SK-N-SH (cell line): ENCODE results near the gene COL5A2. TPM values are rescaled to one million over a fixed set of nuclear protein-coding genes. Genes with fewer than 3 reads are reported as not detected.

Experiments used
- CTCF ChIA-PET: fragments of 300-600, 350-600 bp; formaldehyde crosslinking; extraction: SDS; loops from one replicate; lab custom pipeline; 2021; lab: Yijun Ruan, JAX
- POLR2A ChIA-PET: fragments of 350-600 bp; sonication (Branson Sonifier 250); formaldehyde crosslinking; extraction: SDS; loops from one replicate; lab custom pipeline; 2020; ENCODE audit warnings: antibody characterized with exemption, inconsistent platforms; lab: Yijun Ruan, JAX
- DNase-seq: peaks from one replicate; pipeline ENCODE4 v3.0.0; 2012
- H2AFZ ChIP-seq: fragments of 200-600 bp; sonication (generic); 2 replicates; pipeline ENCODE4 v1.8.1; 2016; ENCODE audit warnings: antibody characterized with exemption, mild to moderate bottlenecking, low read depth
- H3F3A ChIP-seq: fragments of 200-600 bp; sonication (generic); replicated peaks from 2 replicates; pipeline ENCODE3; 2016; ENCODE audit warnings: antibody characterized with exemption, mild to moderate bottlenecking; ENCODE audit not compliant: insufficient read depth
- H3K27ac ChIP-seq, 2 experiments: fragments of 200-500 bp in 1 of 2; fragments of 200-600 bp in 1 of 2; sonication (Bioruptor generic) in 1 of 2; sonication (generic), shearing (Covaris generic) in 1 of 2; 2 replicates each; pipeline versions ENCODE4 v1.5.1 to v1.6.1; 2014 to 2016; ENCODE audit warnings: low read depth in 2 of 2, inconsistent platforms in 1 of 2, low read length in 1 of 2, mild to moderate bottlenecking in 1 of 2, mixed read lengths in 1 of 2
- H3K27me3 ChIP-seq: fragments of 200-600 bp; sonication (generic), shearing (Covaris generic); 2 replicates; pipeline ENCODE4 v1.6.1; 2016; ENCODE audit warnings: mixed run types; ENCODE audit not compliant: insufficient read depth
- H3K36me3 ChIP-seq, 2 experiments: fragments of 200-500 bp in 1 of 2; fragments of 200-600 bp in 1 of 2; sonication (Bioruptor generic) in 1 of 2; sonication (generic) in 1 of 2; replicated peaks in 1 of 2; 2 replicates each; pipeline versions ENCODE3 to v1.5.1; 2014 to 2016; ENCODE audit warnings: low read length in 1 of 2, mild to moderate bottlenecking in 1 of 2; ENCODE audit not compliant: insufficient read depth in 2 of 2, control insufficient read depth in 1 of 2
- H3K4me1 ChIP-seq, 2 experiments: fragments of 200-500 bp in 1 of 2; fragments of 200-600 bp in 1 of 2; sonication (Bioruptor generic) in 1 of 2; sonication (generic), shearing (Covaris generic) in 1 of 2; 2 replicates each; pipeline versions ENCODE4 v1.5.1 to v1.6.1; 2014 to 2016; ENCODE audit warnings: low read depth in 1 of 2, low read length in 1 of 2, mixed run types in 1 of 2; ENCODE audit not compliant: insufficient read depth in 2 of 2, control insufficient read depth in 1 of 2
- H3K4me2 ChIP-seq: fragments of 200-600 bp; sonication (generic), shearing (Covaris generic); 2 replicates; pipeline ENCODE4 v1.6.1; 2017; ENCODE audit warnings: mixed run types
- H3K4me3 ChIP-seq, 2 experiments: fragments of 200-500 bp in 1 of 2; fragments of 200-600 bp in 1 of 2; sonication (Bioruptor generic) in 1 of 2; sonication (generic), shearing (Covaris generic) in 1 of 2; 2 replicates each; pipeline versions ENCODE4 v1.5.1 to v1.8.1; 2014 to 2016; ENCODE audit warnings: low read depth in 2 of 2, inconsistent platforms in 1 of 2, low read length in 1 of 2, mild to moderate bottlenecking in 1 of 2, mixed read lengths in 1 of 2, moderate library complexity in 1 of 2
- H3K79me2 ChIP-seq: fragments of 200-600 bp; sonication (generic); 2 replicates; pipeline ENCODE4 v1.8.1; 2017; ENCODE audit warnings: mild to moderate bottlenecking; ENCODE audit not compliant: insufficient read depth
- H3K9ac ChIP-seq: fragments of 200-600 bp; sonication (generic); 2 replicates; pipeline ENCODE4 v1.6.1; 2017; ENCODE audit warnings: mixed run types
- H3K9me2 ChIP-seq: fragments of 200-600 bp; sonication (generic); 2 replicates; pipeline ENCODE4 v1.6.1; 2017; ENCODE audit warnings: mixed run types
- H3K9me3 ChIP-seq: fragments of 200-600 bp; sonication (generic); 2 replicates; pipeline ENCODE4 v1.6.1; 2017; ENCODE audit warnings: mixed run types, mild to moderate bottlenecking, moderate library complexity
- H4K20me1 ChIP-seq: fragments of 200-600 bp; sonication (generic); 2 replicates; pipeline ENCODE4 v1.6.1; 2017; ENCODE audit warnings: mild to moderate bottlenecking, mixed run types; ENCODE audit not compliant: insufficient read depth
- CHD2 ChIP-seq: fragments of 150-350 bp; IDR thresholded peaks from 2 replicates; pipeline ENCODE4 v1.6.1; 2018; ENCODE audit warnings: low read length; ENCODE audit not compliant: partially characterized antibody
- CTCF ChIP-seq: fragments of 200-600 bp; sonication (generic); IDR thresholded peaks from 2 replicates; pipeline ENCODE4 v1.6.1; 2017; ENCODE audit warnings: antibody characterized with exemption, mild to moderate bottlenecking, moderate library complexity
- ELF1 ChIP-seq: IDR thresholded peaks from 2 replicates; pipeline ENCODE4 v1.4.0; 2012
- FOXM1 ChIP-seq: IDR thresholded peaks from 2 replicates; pipeline ENCODE4 v1.4.0; 2012; ENCODE audit warnings: low read depth, mild to moderate bottlenecking
- GABPA ChIP-seq: IDR thresholded peaks from 2 replicates; pipeline ENCODE4 v1.4.0; 2012; ENCODE audit warnings: low read depth, mild to moderate bottlenecking
- GATA2 ChIP-seq: sonication (generic); formaldehyde crosslinking; IDR thresholded peaks from 2 replicates; pipeline ENCODE4 v1.5.0; 2020; ENCODE audit warnings: mild to moderate bottlenecking, missing genetic modification reagents
- IRF3 ChIP-seq: fragments of 150-350 bp; IDR thresholded peaks from 2 replicates; pipeline ENCODE4 v1.6.1; 2016; ENCODE audit warnings: mild to moderate bottlenecking, low read depth, low read length
- JUND ChIP-seq: IDR thresholded peaks from 2 replicates; pipeline ENCODE4 v1.4.0; 2012
- MAX ChIP-seq: IDR thresholded peaks from 2 replicates; pipeline ENCODE4 v1.4.0; 2012; ENCODE audit warnings: low read depth
- NFIC ChIP-seq: IDR thresholded peaks from 2 replicates; pipeline ENCODE4 v1.4.0; 2012; ENCODE audit warnings: borderline replicate concordance
- RCOR1 ChIP-seq: fragments of 150-350 bp; IDR thresholded peaks from 2 replicates; pipeline ENCODE4 v1.6.1; 2017; ENCODE audit warnings: antibody characterized with exemption, low read length
- REST ChIP-seq: IDR thresholded peaks from 2 replicates; pipeline ENCODE4 v1.6.1; 2012; ENCODE audit warnings: mild to moderate bottlenecking, low read depth, low read length, moderate library complexity
- RFX5 ChIP-seq: IDR thresholded peaks from 2 replicates; pipeline ENCODE4 v1.6.1; 2012; ENCODE audit warnings: mild to moderate bottlenecking, improper control_type of control experiment, low read length
- RXRA ChIP-seq: IDR thresholded peaks from 2 replicates; pipeline ENCODE4 v1.4.0; 2012; ENCODE audit warnings: low read depth, mild to moderate bottlenecking, borderline replicate concordance
- SIN3A ChIP-seq: IDR thresholded peaks from 2 replicates; pipeline ENCODE4 v1.6.1; 2012; ENCODE audit warnings: low read depth, mild to moderate bottlenecking, low read length, moderate library complexity, borderline replicate concordance
- TAF1 ChIP-seq: IDR thresholded peaks from 2 replicates; pipeline ENCODE4 v1.6.1; 2012; ENCODE audit warnings: low read depth, mild to moderate bottlenecking, low read length, moderate library complexity, borderline replicate concordance
- YY1 ChIP-seq: IDR thresholded peaks from 2 replicates; pipeline ENCODE4 v1.4.0; 2012; ENCODE audit warnings: low read depth, mild to moderate bottlenecking
- WGBS: methylation state at CpG from one replicate; pipeline ENCODE4 v1.1.6; 2017; ENCODE audit warnings: low lambda C conversion rate; 5-methylcytosine and 5-hydroxymethylcytosine counted together
- polyA plus RNA-seq, 3 experiments: library from polyadenylated mRNA; depleted of rRNA; stranded (reverse); fragments of >200 nt; gene quantifications; 2 replicates each; pipeline ENCODE4 v1.2.3, GENCODE V29; 2012

The COL5A2 gene
- polyA plus RNA-seq, 1 of the 3 experiments (the other 2 are of a cell fraction), result 20.4 TPM

GRCh38 chr2:189116979-189117378 is 62.6 kb downstream of the COL5A2 start:
- no peak overlapping the region for H3K4me2 ChIP-seq
- H3K9ac ChIP-seq, result peak overlapping the region; percentile 23; the same call in 1 of the 2 replicates
- no peaks in the 10 kb centered on the region for H3K9me3 ChIP-seq
- peaks cover 24% of the 10 kb centered on the region for H3F3A ChIP-seq
- H3K27me3 ChIP-seq, result no peaks in the 10 kb centered on the region
- peaks cover 0 to 7% of the 10 kb centered on the region in 2 experiments for H3K36me3 ChIP-seq
- 23% methylated on average over 1 of the region's 1 CpG for WGBS
- no peaks in the 10 kb centered on the region for H4K20me1 ChIP-seq
- H3K79me2 ChIP-seq, result peaks cover 5% of the 10 kb centered on the region; the same call in 1 of the 2 replicates
- H2AFZ ChIP-seq, result peak overlapping the region; percentile 11
- no peak for TF ChIP-seq CHD2
- TF ChIP-seq GABPA, result no peak
- no peak for TF ChIP-seq RFX5
- no peak for TF ChIP-seq SIN3A
- no peak for TF ChIP-seq RXRA
- TF ChIP-seq MAX, result no peak
- TF ChIP-seq TAF1, result no peak
- TF ChIP-seq IRF3, result no peak
- no peak for TF ChIP-seq NFIC
- TF ChIP-seq JUND, result no peak
- no peak for TF ChIP-seq CTCF
- H3K4me1 ChIP-seq, result peaks cover 0 to 47% of the 10 kb centered on the region in 2 experiments; a peak in 3 of 4 replicates
- H3K9me2 ChIP-seq, result no peaks in the 10 kb centered on the region
- H3K4me3 ChIP-seq, result no peak overlapping the region
- no peak for DNase-seq
- ChIA-PET CTCF (interaction anchor here (1.0 to 3.8 kb wide), 5 partner anchors 23 to 295 kb away, joined by 3 to 13 read pairs (median 11); no protein-coding TSS in a partner anchor), POLR2A (no interaction called here)
- H3K27ac ChIP-seq, result peak overlapping the region; percentile 80 to 94

GRCh38 chr2:189116087-189116486 is 63.5 kb downstream of the COL5A2 start:
- Histone ChIP-seq H2AFZ (no peak overlapping the region), H3K4me1 (peaks cover 0 to 47% of the 10 kb centered on the region in 2 experiments; a peak in 3 of 4 replicates), H4K20me1 (no peaks in the 10 kb centered on the region), H3K9me2 (no peaks in the 10 kb centered on the region), H3K27ac (peak overlapping the region; percentile 80 to 94), H3K4me2 (no peak overlapping the region), H3K9ac (peak overlapping the region; percentile 49; the same call in 1 of the 2 replicates), H3K79me2 (peaks cover 5% of the 10 kb centered on the region; the same call in 1 of the 2 replicates), H3F3A (peaks cover 24% of the 10 kb centered on the region), H3K36me3 (peaks cover 0 to 7% of the 10 kb centered on the region in 2 experiments), H3K4me3 (no peak overlapping the region), H3K9me3 (no peaks in the 10 kb centered on the region), H3K27me3 (no peaks in the 10 kb centered on the region)
- WGBS, result 87% methylated on average over 2 of the region's 4 CpGs
- no peak for DNase-seq
- TF ChIP-seq CTCF (no peak), YY1 (no peak), NFIC (no peak), RCOR1 (no peak), GABPA (no peak), FOXM1 (no peak), ELF1 (no peak), GATA2 (no peak), SIN3A (no peak), REST (no peak)
- POLR2A ChIA-PET, result no interaction called here
- CTCF ChIA-PET, result interaction anchor here (0.7 to 3.8 kb wide), 7 partner anchors 22 to 1978 kb away, joined by 3 to 13 read pairs (median 4); no protein-coding TSS in a partner anchor
